Skeletal muscle cell (primary cell): Measurements from ENCODE around the gene CORO2B.

Experiments
- DNase-seq: peaks from one replicate; pipeline ENCODE4 v3.0.0-alpha.2; 2010; ENCODE audit warnings: low read depth
- H3K4me3 ChIP-seq: 2 replicates; pipeline ENCODE4 v1.5.1; 2011; ENCODE audit warnings: low read depth, mild to moderate bottlenecking, control low read depth, low read length, moderate library complexity

CORO2B gene

GRCh38 chr15:68578980-68579935, at the start of gene CORO2B:
TSS of gene CORO2B (plus strand) at chr15:68578993. CDS start at chr15:68579263, 270 bp downstream.
- DNase-seq = no peak
- H3K4me3 ChIP-seq = peak within 1 kb of the TSS; percentile 60

GRCh38 chr15:68531387-68532179, 47.2 kb upstream of the CORO2B start:
- no peak for DNase-seq
- H3K4me3 ChIP-seq = no peak overlapping the region

GRCh38 chr15:68536331-68537095, 42.3 kb upstream of the CORO2B start:
- no peak overlapping the region for H3K4me3 ChIP-seq
- peak; percentile 92 for DNase-seq

GRCh38 chr15:68537097-68537496, 41.7 kb upstream of the CORO2B start:
- no peak for DNase-seq
- no peak overlapping the region for H3K4me3 ChIP-seq

- DNase-seq = no peak
Observed at GRCh38 chr15:68537506-68537905, 41.3 kb upstream of the CORO2B start.

GRCh38 chr15:68538311-68538710, 40.5 kb upstream of the CORO2B start:
- no peak overlapping the region for H3K4me3 ChIP-seq
- no peak for DNase-seq

More at GRCh38 chr15:68537506-68537905, 41.3 kb upstream of the CORO2B start:
- H3K4me3 ChIP-seq = no peak overlapping the region

GRCh38 chr15:68541743-68542142, 37.0 kb upstream of the CORO2B start:
- H3K4me3 ChIP-seq = no peak overlapping the region

GRCh38 chr15:68542348-68542747, 36.4 kb upstream of the CORO2B start:
- no peak overlapping the region for H3K4me3 ChIP-seq
- DNase-seq = no peak

More at GRCh38 chr15:68541743-68542142, 37.0 kb upstream of the CORO2B start:
- DNase-seq = no peak

- DNase-seq = no peak
- H3K4me3 ChIP-seq = no peak overlapping the region
Observed at GRCh38 chr15:68542771-68543164, 36.0 kb upstream of the CORO2B start.

GRCh38 chr15:68543165-68544008, 35.4 kb upstream of the CORO2B start:
- no peak overlapping the region for H3K4me3 ChIP-seq

GRCh38 chr15:68546318-68546717, 32.5 kb upstream of the CORO2B start:
- no peak overlapping the region for H3K4me3 ChIP-seq
- DNase-seq = no peak

More at GRCh38 chr15:68543165-68544008, 35.4 kb upstream of the CORO2B start:
- DNase-seq = peak; percentile 84

GRCh38 chr15:68548364-68548763, 30.4 kb upstream of the CORO2B start:
- no peak overlapping the region for H3K4me3 ChIP-seq
- DNase-seq = no peak

GRCh38 chr15:68550004-68550403, 28.8 kb upstream of the CORO2B start:
- no peak overlapping the region for H3K4me3 ChIP-seq
- DNase-seq = no peak

GRCh38 chr15:68550498-68551295, 28.1 kb upstream of the CORO2B start:
- DNase-seq = no peak
- H3K4me3 ChIP-seq = no peak overlapping the region

- no peak for DNase-seq
Observed at GRCh38 chr15:68551296-68551635, 27.5 kb upstream of the CORO2B start.

GRCh38 chr15:68552344-68552743, 26.4 kb upstream of the CORO2B start:
- no peak overlapping the region for H3K4me3 ChIP-seq
- no peak for DNase-seq

More at GRCh38 chr15:68551296-68551635, 27.5 kb upstream of the CORO2B start:
- H3K4me3 ChIP-seq = no peak overlapping the region

- no peak overlapping the region for H3K4me3 ChIP-seq
- no peak for DNase-seq
Observed at GRCh38 chr15:68552773-68553172, 26.0 kb upstream of the CORO2B start.
